ENCODE measurements around the gene ECE2.

The ECE2 gene

GRCh38 chr3:184275961-184276910, at the start of gene ECE2:
TSS of gene ECE2 (plus strand) at chr3:184276022. CDS start at chr3:184276154, 132 bp downstream.
- no peak for DNase-seq

GRCh38 chr3:184227481-184227935, 48.3 kb upstream of the ECE2 start:
- peak; percentile 52 for DNase-seq

DNA sequence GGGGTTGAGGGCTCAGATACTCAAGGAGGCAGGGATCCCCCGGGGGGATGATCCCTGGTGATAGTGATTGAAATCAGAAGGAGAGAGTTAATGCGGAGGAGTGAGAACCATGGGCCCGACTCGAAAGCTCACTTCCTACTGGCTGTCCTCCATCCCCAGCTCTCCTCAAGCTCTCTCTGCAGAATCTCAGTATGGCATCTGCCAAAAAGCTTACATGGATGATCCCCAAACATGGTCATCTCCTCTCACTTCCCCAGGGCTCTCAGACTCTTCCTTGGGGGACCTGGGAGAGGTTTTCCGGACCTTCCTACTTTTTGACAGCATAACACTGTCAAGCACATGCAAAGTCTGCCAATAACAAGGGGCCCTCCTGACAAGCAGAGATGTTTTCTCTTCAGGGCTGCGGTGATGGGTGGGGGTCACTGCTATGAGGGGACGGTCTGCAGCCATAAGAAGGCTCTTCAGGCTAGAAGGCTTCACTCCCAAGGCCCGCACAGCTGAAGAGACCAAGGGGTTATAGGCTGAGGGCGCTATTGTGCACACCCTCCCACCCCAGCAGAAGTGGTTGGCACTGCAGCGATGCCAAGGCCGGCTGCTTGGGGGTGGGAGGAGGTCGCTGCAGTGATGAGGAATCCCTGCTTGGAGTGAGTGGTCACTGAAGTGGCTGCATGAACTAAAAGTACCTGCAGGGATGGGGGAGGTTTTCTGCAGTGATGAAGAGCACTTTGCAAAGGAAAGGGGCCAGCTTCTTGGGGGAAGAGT, 47.3 kb upstream of the ECE2 start:
- no peak for DNase-seq

DNA sequence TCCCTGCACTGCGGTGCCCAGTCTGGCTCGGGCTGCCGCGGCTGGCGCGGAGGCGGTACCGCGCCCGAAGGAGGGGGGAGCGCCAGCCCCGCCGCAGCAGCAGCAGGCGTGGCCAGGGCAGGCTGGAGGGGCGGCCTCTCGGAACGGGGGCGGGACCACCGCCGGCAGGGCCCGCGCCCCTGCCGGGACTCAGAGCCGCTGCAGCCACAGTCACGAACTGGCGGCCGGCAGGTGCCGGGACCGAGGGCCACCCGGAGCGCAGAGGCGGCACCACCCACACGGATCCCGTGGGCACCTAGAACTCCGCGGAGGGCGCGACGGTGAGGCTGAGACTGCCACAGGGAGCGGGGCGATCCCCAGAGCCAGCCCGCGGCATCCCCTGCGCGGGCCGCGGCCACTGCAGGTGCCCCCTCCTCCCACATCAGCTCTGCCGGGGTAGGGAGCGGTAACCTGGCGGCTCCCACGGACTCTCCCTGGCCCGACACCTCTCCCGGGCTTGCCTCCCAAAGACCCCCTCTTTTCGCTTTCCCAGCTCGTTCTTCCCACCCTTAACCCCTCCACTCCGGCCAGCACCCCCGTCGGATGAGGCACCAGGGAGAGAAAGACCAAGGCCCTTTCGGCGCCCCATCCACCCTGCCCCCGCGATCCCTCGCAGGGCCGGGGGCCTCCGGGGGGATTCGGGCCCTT, 46.3 kb upstream of the ECE2 start, which contains the start of gene VWA5B2:
Gene VWA5B2, plus strand, starts transcription at position 192 of the 687 bp plus-strand sequence. CDS start 944 bp downstream, outside the sequence.
- DNase-seq: peak; percentile 94

- DNase-seq: peak; percentile 47
Observed at GRCh38 chr3:184230081-184230602, 45.7 kb upstream of the ECE2 start.

- peak; percentile 90 for DNase-seq
Observed at GRCh38 chr3:184230603-184231528, 45.0 kb upstream of the ECE2 start.

GRCh38 chr3:184231671-184232070, 44.2 kb upstream of the ECE2 start:
- no peak for DNase-seq

GRCh38 chr3:184233127-184233843, 42.5 kb upstream of the ECE2 start:
- no peak for DNase-seq

GRCh38 chr3:184234224-184234623, 41.6 kb upstream of the ECE2 start:
- no peak for DNase-seq

DNA sequence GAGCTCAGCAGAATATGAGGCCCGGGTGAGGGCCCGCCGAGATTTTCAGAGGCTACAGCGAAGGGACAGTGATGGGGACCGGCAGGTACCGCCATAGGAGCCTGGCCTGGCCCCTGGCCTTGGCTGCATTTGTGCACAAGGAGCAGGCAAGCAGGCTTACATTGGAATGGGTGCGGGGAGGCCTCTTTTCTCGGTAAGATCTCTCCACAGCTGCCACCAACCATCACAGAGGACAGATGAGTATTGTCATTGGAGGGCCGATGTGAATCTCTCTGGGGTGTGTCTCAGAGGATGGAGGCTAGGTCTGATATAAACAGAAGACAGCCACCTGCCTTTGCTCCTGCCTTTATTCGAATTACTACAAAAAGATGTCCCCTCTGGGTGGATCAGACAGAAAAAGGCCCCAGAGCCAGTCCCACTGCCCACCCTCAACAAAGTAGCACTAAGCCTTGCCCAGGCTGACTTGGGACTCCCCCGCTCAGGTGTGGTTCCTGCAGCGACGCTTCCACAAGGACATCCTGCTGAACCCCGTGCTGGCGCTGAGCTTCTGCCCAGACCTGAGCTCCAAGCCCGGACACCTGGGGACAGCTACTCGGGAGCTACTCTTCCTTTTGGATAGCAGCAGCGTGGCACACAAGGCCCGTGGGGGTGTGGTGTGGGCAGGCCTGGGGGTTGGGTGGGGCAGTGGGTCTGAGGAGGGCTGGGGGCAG, 41.0 kb upstream of the ECE2 start:
- DNase-seq: no peak

DNA sequence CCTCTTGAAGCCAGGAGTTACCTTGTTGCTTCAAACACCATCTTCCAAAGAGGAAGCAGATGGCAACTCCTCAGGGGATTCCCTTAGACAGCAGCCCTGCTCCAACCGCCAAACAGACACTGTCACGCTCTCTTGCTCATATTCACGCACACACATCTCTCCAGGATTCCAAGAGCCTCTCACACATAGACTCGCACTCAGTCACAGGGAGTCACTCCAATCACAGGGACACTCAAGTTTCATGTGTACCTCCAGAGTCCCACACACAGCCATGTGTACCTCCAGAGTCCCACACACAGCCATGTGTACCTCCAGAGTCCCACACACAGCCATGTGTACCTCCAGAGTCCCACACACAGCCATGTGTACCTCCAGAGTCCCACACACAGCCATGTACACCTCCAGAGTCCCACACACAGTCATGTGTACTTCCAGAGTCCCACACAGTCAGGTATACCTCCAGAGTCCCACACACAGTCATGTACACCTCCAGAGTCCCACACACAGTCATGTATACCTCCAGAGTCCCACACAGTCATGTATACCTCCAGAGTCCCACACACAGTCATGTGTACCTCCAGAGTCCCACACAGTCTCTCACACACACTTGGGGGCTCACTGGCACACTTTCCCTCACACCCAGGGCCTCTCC, 40.3 kb upstream of the ECE2 start:
- no peak for DNase-seq

- no peak for DNase-seq
Observed at GRCh38 chr3:184236033-184236410, 39.8 kb upstream of the ECE2 start.

GRCh38 chr3:184236636-184237035, 39.2 kb upstream of the ECE2 start:
- DNase-seq: no peak

GRCh38 chr3:184237211-184237610, 38.6 kb upstream of the ECE2 start:
- DNase-seq: no peak

DNA sequence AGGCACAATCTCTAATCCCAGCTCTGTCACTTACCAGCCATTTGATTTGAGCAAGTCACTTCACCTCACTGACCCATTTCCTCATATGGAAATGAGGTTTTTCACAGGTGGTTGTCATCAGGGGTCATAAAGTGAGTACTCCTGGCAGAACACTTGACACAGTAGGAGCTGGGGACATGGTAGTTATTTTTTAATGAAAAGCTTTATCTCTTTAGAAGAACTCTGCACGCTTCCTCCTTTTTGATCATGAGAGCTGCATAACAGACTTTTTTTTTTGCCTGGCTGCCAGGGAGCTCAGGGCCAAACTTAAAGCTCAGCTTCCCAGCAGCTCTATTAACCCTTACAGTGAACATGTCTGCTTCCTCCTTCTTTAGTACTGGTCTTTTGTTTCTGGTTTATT, 38.0 kb upstream of the ECE2 start:
- no peak for DNase-seq

GRCh38 chr3:184238246-184238818, 37.5 kb upstream of the ECE2 start:
- DNase-seq: no peak

GRCh38 chr3:184239221-184239620, 36.6 kb upstream of the ECE2 start:
- DNase-seq: no peak

DNA sequence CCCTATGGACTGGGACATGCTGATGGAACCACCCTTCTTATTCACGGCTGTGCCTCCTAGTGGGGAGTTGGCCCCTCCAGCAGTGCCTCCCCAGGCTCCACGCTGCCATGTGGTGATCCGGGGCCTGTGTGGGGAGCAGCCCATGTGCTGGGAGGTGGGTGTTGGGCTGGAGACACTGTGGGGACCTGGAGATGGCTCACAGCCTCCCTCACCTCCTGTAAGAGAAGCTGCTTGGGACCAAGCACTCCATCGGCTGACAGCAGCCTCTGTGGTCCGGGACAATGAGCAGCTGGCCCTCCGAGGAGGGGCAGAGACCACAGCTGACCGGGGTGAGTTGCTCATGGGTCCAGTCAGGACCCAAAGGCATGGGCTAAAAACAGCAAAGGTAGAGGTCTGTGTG, 36.1 kb upstream of the ECE2 start:
- DNase-seq: no peak

- no peak for DNase-seq
Observed at GRCh38 chr3:184240384-184241140, 35.3 kb upstream of the ECE2 start.
